ENCODE measurements around the gene GRIN2C.

DNA sequence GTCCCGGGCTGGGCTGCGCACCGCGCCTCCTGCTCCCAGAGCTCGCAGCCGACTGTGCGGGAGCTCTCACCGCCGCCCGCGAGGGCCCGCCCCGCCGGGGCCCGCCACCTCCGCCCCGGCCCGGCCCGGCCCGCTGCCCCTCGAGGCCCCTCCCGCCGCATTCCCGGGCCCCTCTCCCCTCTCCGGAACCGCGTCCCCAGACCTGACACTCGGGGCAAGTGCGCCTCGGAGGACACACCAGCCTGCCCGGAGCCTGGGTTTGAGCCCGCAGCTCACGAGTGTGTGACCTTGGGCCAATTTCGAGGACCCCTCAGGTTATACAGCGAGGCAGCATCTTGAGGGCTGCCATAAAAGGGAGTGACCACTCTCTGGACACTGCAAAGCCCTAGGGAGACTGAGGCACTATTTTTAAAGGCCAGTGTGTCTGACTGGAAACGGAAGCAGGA lies 2.0 kb upstream of the GRIN2C start:
- no peak for TF ChIP-seq KLF16 (IDR thresholded peaks at IDR 0.05)
- no peak for TF ChIP-seq SNRNP70 (optimal IDR thresholded peaks at IDR 0.05; ENCODE audit: low read depth, low read length)
- TF ChIP-seq POLR2A (conservative IDR thresholded peaks at IDR 0.05) = no peak
- no peak for TF ChIP-seq CBX5 (IDR thresholded peaks at IDR 0.05; ENCODE audit: borderline replicate concordance, low read depth)
- TF ChIP-seq CTCF (IDR thresholded peaks at IDR 0.05 in 2 of 3, conservative IDR thresholded peaks at IDR 0.05 in 1 of 3; ENCODE audit: insufficient read depth in 2 of 3, low read depth in 1 of 3, low read length in 3 of 3) = no peak
- no peak for TF ChIP-seq ATF2 (CRISPR knock-in tag; IDR thresholded peaks at IDR 0.05)
- TF ChIP-seq ZFP1 (CRISPR knock-in tag; IDR thresholded peaks at IDR 0.05) = no peak
- TF ChIP-seq TCF7L2 (IDR thresholded peaks at IDR 0.05; ENCODE audit: low read depth, low read length) = no peak
- no peak for TF ChIP-seq MAFF (IDR thresholded peaks at IDR 0.05; ENCODE audit: low read length)
- no peak for TF ChIP-seq ELF2 (CRISPR knock-in tag; IDR thresholded peaks at IDR 0.05)

Measured in K562 (cell line).